RWPE2 (cell line): ENCODE measurements around the gene LYST.

Source experiments
- ATAC-seq: fragments of 200-7000 bp; cut with Tn5 transposase; 3 replicates; pipeline ENCODE4 v1.9.1; 2021; ENCODE audit warnings: low read depth
- DNase-seq: peaks from one replicate; pipeline ENCODE4 v3.0.0-alpha.2; 2020; ENCODE audit warnings: low spot score
- H3K27ac ChIP-seq: fragments of 450-650 bp; 2 replicates; pipeline ENCODE4 v1.5.1; 2017; ENCODE audit warnings: mild to moderate bottlenecking; ENCODE audit not compliant: poor library complexity, severe bottlenecking
- H3K27me3 ChIP-seq: fragments of 250-450 bp; sonication (Bioruptor Pico); 2 replicates; pipeline ENCODE4 v1.5.1; 2021; ENCODE audit warnings: mild to moderate bottlenecking, moderate library complexity; ENCODE audit not compliant: insufficient read depth, poor library complexity, severe bottlenecking
- H3K36me3 ChIP-seq: fragments of 250-450 bp; sonication (Bioruptor Pico); 2 replicates; pipeline ENCODE4 v1.5.1; 2020; ENCODE audit warnings: low read depth, mild to moderate bottlenecking, moderate library complexity
- H3K4me1 ChIP-seq: fragments of 250-450 bp; sonication (Bioruptor Pico); 2 replicates; pipeline ENCODE4 v1.5.1; 2021; ENCODE audit warnings: mild to moderate bottlenecking, moderate library complexity; ENCODE audit not compliant: insufficient read depth, poor library complexity, severe bottlenecking
- H3K4me3 ChIP-seq: fragments of 250-450 bp; sonication (Bioruptor Pico); 2 replicates; pipeline ENCODE4 v1.5.1; 2021; ENCODE audit warnings: mild to moderate bottlenecking, moderate library complexity; ENCODE audit not compliant: severe bottlenecking
- H3K9me3 ChIP-seq: fragments of 250-450 bp; sonication (Bioruptor Pico); 2 replicates; pipeline ENCODE4 v1.5.1; 2021; ENCODE audit warnings: mild to moderate bottlenecking, moderate library complexity; ENCODE audit not compliant: severe bottlenecking
- CTCF ChIP-seq: fragments of 450-650 bp; IDR thresholded peaks from one replicate; pipeline ENCODE4 v1.5.1; 2017; ENCODE audit warnings: mild to moderate bottlenecking, moderate library complexity; ENCODE audit not compliant: poor library complexity, severe bottlenecking

Gene LYST

GRCh38 chr1:235776396-235776795, 90.3 kb downstream of the LYST start:
- TF ChIP-seq CTCF, result no peak
- ATAC-seq, result no peak
- no peaks in the 10 kb centered on the region for H3K9me3 ChIP-seq
- H3K4me1 ChIP-seq, result no peaks in the 10 kb centered on the region
- no peak for DNase-seq
- H3K4me3 ChIP-seq, result no peak overlapping the region
- no peaks in the 10 kb centered on the region for H3K27me3 ChIP-seq
- peaks cover 5% of the 10 kb centered on the region for H3K36me3 ChIP-seq
- no peak overlapping the region for H3K27ac ChIP-seq

DNA sequence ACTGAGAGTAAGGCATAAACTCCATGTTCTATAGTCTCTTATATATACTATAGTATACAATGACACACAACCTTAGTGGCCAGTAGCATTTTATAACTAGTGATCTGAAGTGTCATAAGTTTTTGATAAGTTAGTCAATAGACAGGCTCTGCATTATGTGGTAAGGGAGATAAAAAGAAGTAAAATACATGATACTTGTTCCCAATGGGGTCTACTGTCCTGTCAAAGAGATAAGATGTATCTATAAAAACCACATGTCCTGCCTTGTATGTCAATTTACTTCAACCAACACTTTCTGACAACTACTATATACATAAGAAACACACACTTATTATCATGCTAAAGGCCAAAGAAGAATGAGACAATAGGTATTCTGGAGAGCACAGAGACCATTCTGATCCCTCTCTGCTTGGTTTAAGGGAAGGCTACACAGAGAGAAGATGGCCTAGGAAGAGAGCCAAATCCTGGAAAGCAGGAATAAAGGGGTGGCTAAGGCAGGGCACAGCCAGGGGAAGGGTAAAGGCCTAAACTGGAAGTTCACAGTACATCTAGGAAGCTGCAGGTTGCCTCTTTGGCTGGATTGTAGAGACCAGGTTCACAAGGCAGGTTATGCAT, 91.4 kb downstream of the LYST start:
- no peak for DNase-seq
- ATAC-seq, result no peak
- Histone ChIP-seq H3K4me1 (no peaks in the 10 kb centered on the region), H3K9me3 (no peaks in the 10 kb centered on the region), H3K4me3 (no peak overlapping the region), H3K36me3 (peaks cover 5% of the 10 kb centered on the region), H3K27ac (no peak overlapping the region), H3K27me3 (no peaks in the 10 kb centered on the region)
- TF ChIP-seq CTCF, result no peak

GRCh38 chr1:235767795-235768194, 98.9 kb downstream of the LYST start:
- Histone ChIP-seq H3K27me3 (no peaks in the 10 kb centered on the region), H3K27ac (no peak overlapping the region), H3K4me3 (no peak overlapping the region), H3K4me1 (no peaks in the 10 kb centered on the region), H3K36me3 (peaks cover 14% of the 10 kb centered on the region), H3K9me3 (no peaks in the 10 kb centered on the region)
- no peak for TF ChIP-seq CTCF
- ATAC-seq (no peak), DNase-seq (no peak)

GRCh38 chr1:235766794-235767285, 99.9 kb downstream of the LYST start:
- Histone ChIP-seq H3K4me1 (no peaks in the 10 kb centered on the region), H3K4me3 (no peak overlapping the region), H3K9me3 (no peaks in the 10 kb centered on the region), H3K36me3 (peaks cover 17% of the 10 kb centered on the region), H3K27ac (no peak overlapping the region), H3K27me3 (no peaks in the 10 kb centered on the region)
- DNase-seq (no peak), ATAC-seq (no peak)
- TF ChIP-seq CTCF, result no peak

GRCh38 chr1:235763962-235764361, 102.7 kb downstream of the LYST start:
- peaks cover 13% of the 10 kb centered on the region for H3K36me3 ChIP-seq
- DNase-seq (no peak), ATAC-seq (no peak)
- H3K27ac ChIP-seq, result no peak overlapping the region
- no peaks in the 10 kb centered on the region for H3K9me3 ChIP-seq
- H3K4me1 ChIP-seq, result no peaks in the 10 kb centered on the region
- H3K4me3 ChIP-seq, result no peak overlapping the region
- no peak for TF ChIP-seq CTCF
- no peaks in the 10 kb centered on the region for H3K27me3 ChIP-seq
